ENCODE results near the gene KIF1C.
A peak's percentile ranks its signal among the peaks of the same experiment; 100 is the strongest.

KIF1C gene

GRCh38 chr17:4966844-4967538 is 30.8 kb upstream of the KIF1C start:
- Histone ChIP-seq H3K79me1 (replicated peaks; ENCODE audit: low read length, poor library complexity, severe bottlenecking) (peaks cover 25% of the 10 kb centered on the region), H2BK15ac (ENCODE audit: low read depth, poor library complexity, severe bottlenecking) (no peak overlapping the region), H3K36me3 (ENCODE audit: control insufficient read depth in 1 of 2, insufficient read depth in 2 of 2, low read depth in 1 of 2, low read length in 2 of 2) (peaks cover 21 to 30% of the 10 kb centered on the region in 2 experiments), H3K4ac (ENCODE audit: low read depth in 1 of 2, low read length in 2 of 2) (peak overlapping the region; percentile 94 to 97), H2BK120ac (ENCODE audit: low read depth, low read length) (peak overlapping the region; percentile 77), H2AFZ (ENCODE audit: low read depth, low read length) (peak overlapping the region; percentile 64), H3K4me2 (ENCODE audit: low read length, poor library complexity, severe bottlenecking) (peak overlapping the region; percentile 83), H3K4me1 (ENCODE audit: control insufficient read depth, insufficient read depth, low read depth, low read length) (peaks cover 31% of the 10 kb centered on the region), H3K18ac (ENCODE audit: low read depth in 1 of 2, low read length in 2 of 2) (peak overlapping the region; percentile 85 to 99), H4K91ac (ENCODE audit: low read length) (peak overlapping the region; percentile 91), H3K9ac (ENCODE audit: low read length) (peak overlapping the region; percentile 99), H2BK5ac (ENCODE audit: low read depth, low read length, poor library complexity, severe bottlenecking) (peak overlapping the region; percentile 71), H4K8ac (ENCODE audit: low read length) (peak overlapping the region; percentile 74), H3K14ac (ENCODE audit: low read length in 2 of 2) (peak overlapping the region in 1 of 2 experiments; percentile 93), H3K9me3 (ENCODE audit: control insufficient read depth, low read length) (no peaks in the 10 kb centered on the region), H3K4me3 (ENCODE audit: insufficient read depth in 1 of 2, low read depth in 1 of 2, low read length in 2 of 2) (peak overlapping the region; percentile 64 to 94), H2BK12ac (ENCODE audit: low read length in 2 of 2) (peak overlapping the region; percentile 14 to 80), H3K27me3 (ENCODE audit: control insufficient read depth in 1 of 2, insufficient read depth in 1 of 2, low read length in 2 of 2) (no peaks in the 10 kb centered on the region), H3K23ac (ENCODE audit: low read length in 2 of 2) (peak overlapping the region in 1 of 2 experiments; percentile 47), H2AK5ac (ENCODE audit: low read length, severe bottlenecking) (peak overlapping the region; percentile 90), H3K27ac (ENCODE audit: low read length, poor library complexity, severe bottlenecking) (peak overlapping the region; percentile 100)
- WGBS = under 1% methylated on average over 32 of the region's 42 CpGs
- peak; percentile 100 for DNase-seq

- Histone ChIP-seq H4K91ac (ENCODE audit: low read length) (peak within 1 kb of the TSS; percentile 97), H2BK120ac (ENCODE audit: low read depth, low read length) (peak within 1 kb of the TSS; percentile 92), H2BK5ac (ENCODE audit: low read depth, low read length, poor library complexity, severe bottlenecking) (peak within 1 kb of the TSS; percentile 96), H3K4me3 (ENCODE audit: insufficient read depth in 1 of 2, low read depth in 1 of 2, low read length in 2 of 2) (peak within 1 kb of the TSS; percentile 66 to 94), H3K27me3 (ENCODE audit: control insufficient read depth in 1 of 2, insufficient read depth in 1 of 2, low read length in 2 of 2) (no peaks in the 10 kb centered on the region), H3K9ac (ENCODE audit: low read length) (peak within 1 kb of the TSS; percentile 99), H3K79me1 (replicated peaks; ENCODE audit: low read length, poor library complexity, severe bottlenecking) (peaks cover 26% of the 10 kb centered on the region), H3K14ac (ENCODE audit: low read length in 2 of 2) (peak within 1 kb of the TSS in 1 of 2 experiments; percentile 95), H2AK5ac (ENCODE audit: low read length, severe bottlenecking) (peak within 1 kb of the TSS; percentile 90), H3K4ac (ENCODE audit: low read depth in 1 of 2, low read length in 2 of 2) (peak within 1 kb of the TSS; percentile 97), H3K9me3 (ENCODE audit: control insufficient read depth, low read length) (no peaks in the 10 kb centered on the region), H4K8ac (ENCODE audit: low read length) (peak within 1 kb of the TSS; percentile 98), H3K4me1 (ENCODE audit: control insufficient read depth, insufficient read depth, low read depth, low read length) (peaks cover 31% of the 10 kb centered on the region), H2BK15ac (ENCODE audit: low read depth, poor library complexity, severe bottlenecking) (peak within 1 kb of the TSS; percentile 100), H3K36me3 (ENCODE audit: control insufficient read depth in 1 of 2, insufficient read depth in 2 of 2, low read depth in 1 of 2, low read length in 2 of 2) (peaks cover 29 to 38% of the 10 kb centered on the region in 2 experiments), H3K27ac (ENCODE audit: low read length, poor library complexity, severe bottlenecking) (peak within 1 kb of the TSS; percentile 100), H3K18ac (ENCODE audit: low read depth in 1 of 2, low read length in 2 of 2) (peak within 1 kb of the TSS; percentile 94 to 99), H2AFZ (ENCODE audit: low read depth, low read length) (peak within 1 kb of the TSS; percentile 64), H2BK12ac (ENCODE audit: low read length in 2 of 2) (peak within 1 kb of the TSS; percentile 80 to 85), H3K4me2 (ENCODE audit: low read length, poor library complexity, severe bottlenecking) (peak within 1 kb of the TSS; percentile 83), H3K23ac (ENCODE audit: low read length in 2 of 2) (peak within 1 kb of the TSS in 1 of 2 experiments; percentile 47)
- DNase-seq = peak; percentile 98
- under 1% methylated on average over 66 of the region's 66 CpGs for WGBS
Observed at GRCh38 chr17:4967539-4968485, 29.9 kb upstream of the KIF1C start, which contains the start of gene SPAG7. TSS of gene SPAG7 (minus strand) at chr17:4967817. CDS start at chr17:4967804, 13 bp downstream.

DNA sequence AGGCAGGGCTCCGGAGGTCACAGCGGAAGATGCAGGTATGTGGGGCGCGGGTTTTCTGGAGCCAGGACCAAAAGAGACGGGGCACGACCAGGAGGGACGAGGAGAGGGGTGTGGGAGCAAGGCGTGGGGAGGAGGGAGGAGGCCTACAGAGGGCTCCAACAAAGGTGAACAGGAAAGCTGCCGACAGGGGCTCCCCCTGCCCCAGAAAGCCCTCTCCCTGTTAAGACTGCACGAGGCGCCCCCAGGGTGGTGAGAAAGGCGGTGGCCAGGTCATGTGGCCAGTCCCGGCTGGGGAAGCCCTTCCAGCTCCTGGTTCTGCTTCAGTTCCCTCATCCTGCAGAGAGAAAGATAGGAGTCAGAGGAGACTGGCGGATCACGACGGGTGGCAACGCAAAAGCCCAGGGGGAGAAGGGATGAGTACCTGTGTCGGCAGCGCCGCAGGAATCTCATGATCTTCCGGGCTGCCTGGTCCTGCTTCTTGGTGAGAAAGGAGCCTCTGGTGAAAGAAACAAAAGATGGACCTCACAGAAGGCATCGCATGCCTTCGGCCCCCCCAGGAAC is 29.2 kb upstream of the KIF1C start:
- H3K9me3 ChIP-seq (ENCODE audit: control insufficient read depth, low read length) = no peaks in the 10 kb centered on the region
- H3K23ac ChIP-seq (ENCODE audit: low read length in 2 of 2) = peak overlapping the region in 1 of 2 experiments; percentile 90
- peak overlapping the region; percentile 82 for H3K4me2 ChIP-seq (ENCODE audit: low read length, poor library complexity, severe bottlenecking)
- H2BK15ac ChIP-seq (ENCODE audit: low read depth, poor library complexity, severe bottlenecking) = peak overlapping the region; percentile 99
- peak overlapping the region; percentile 85 to 89 for H2BK12ac ChIP-seq (ENCODE audit: low read length in 2 of 2)
- peak overlapping the region; percentile 50 to 97 for H3K4ac ChIP-seq (ENCODE audit: low read depth in 1 of 2, low read length in 2 of 2)
- H3K27me3 ChIP-seq (ENCODE audit: control insufficient read depth in 1 of 2, insufficient read depth in 1 of 2, low read length in 2 of 2) = no peaks in the 10 kb centered on the region
- peak; percentile 45 for DNase-seq
- H3K36me3 ChIP-seq (ENCODE audit: control insufficient read depth in 1 of 2, insufficient read depth in 2 of 2, low read depth in 1 of 2, low read length in 2 of 2) = peaks cover 37 to 43% of the 10 kb centered on the region in 2 experiments
- WGBS = 19% methylated on average over 22 of the region's 23 CpGs
- peak overlapping the region; percentile 39 for H2BK5ac ChIP-seq (ENCODE audit: low read depth, low read length, poor library complexity, severe bottlenecking)
- peak overlapping the region; percentile 95 for H3K27ac ChIP-seq (ENCODE audit: low read length, poor library complexity, severe bottlenecking)
- H3K14ac ChIP-seq (ENCODE audit: low read length in 2 of 2) = peak overlapping the region in 1 of 2 experiments; percentile 95
- peak overlapping the region; percentile 87 to 99 for H3K18ac ChIP-seq (ENCODE audit: low read depth in 1 of 2, low read length in 2 of 2)
- peak overlapping the region; percentile 15 for H2AFZ ChIP-seq (ENCODE audit: low read depth, low read length)
- H2BK120ac ChIP-seq (ENCODE audit: low read depth, low read length) = peak overlapping the region; percentile 74
- peak overlapping the region; percentile 75 for H2AK5ac ChIP-seq (ENCODE audit: low read length, severe bottlenecking)
- peak overlapping the region; percentile 97 for H4K91ac ChIP-seq (ENCODE audit: low read length)
- H3K4me1 ChIP-seq (ENCODE audit: control insufficient read depth, insufficient read depth, low read depth, low read length) = peaks cover 31% of the 10 kb centered on the region
- H3K9ac ChIP-seq (ENCODE audit: low read length) = peak overlapping the region; percentile 99
- peak overlapping the region; percentile 89 for H4K8ac ChIP-seq (ENCODE audit: low read length)
- H3K79me1 ChIP-seq (replicated peaks; ENCODE audit: low read length, poor library complexity, severe bottlenecking) = peaks cover 29% of the 10 kb centered on the region
- peak overlapping the region; percentile 59 to 94 for H3K4me3 ChIP-seq (ENCODE audit: insufficient read depth in 1 of 2, low read depth in 1 of 2, low read length in 2 of 2)

Data from mesenchymal stem cell (in vitro differentiated cells and primary cell).